ENCODE data around the gene IGLL5.

The IGLL5 gene

DNA sequence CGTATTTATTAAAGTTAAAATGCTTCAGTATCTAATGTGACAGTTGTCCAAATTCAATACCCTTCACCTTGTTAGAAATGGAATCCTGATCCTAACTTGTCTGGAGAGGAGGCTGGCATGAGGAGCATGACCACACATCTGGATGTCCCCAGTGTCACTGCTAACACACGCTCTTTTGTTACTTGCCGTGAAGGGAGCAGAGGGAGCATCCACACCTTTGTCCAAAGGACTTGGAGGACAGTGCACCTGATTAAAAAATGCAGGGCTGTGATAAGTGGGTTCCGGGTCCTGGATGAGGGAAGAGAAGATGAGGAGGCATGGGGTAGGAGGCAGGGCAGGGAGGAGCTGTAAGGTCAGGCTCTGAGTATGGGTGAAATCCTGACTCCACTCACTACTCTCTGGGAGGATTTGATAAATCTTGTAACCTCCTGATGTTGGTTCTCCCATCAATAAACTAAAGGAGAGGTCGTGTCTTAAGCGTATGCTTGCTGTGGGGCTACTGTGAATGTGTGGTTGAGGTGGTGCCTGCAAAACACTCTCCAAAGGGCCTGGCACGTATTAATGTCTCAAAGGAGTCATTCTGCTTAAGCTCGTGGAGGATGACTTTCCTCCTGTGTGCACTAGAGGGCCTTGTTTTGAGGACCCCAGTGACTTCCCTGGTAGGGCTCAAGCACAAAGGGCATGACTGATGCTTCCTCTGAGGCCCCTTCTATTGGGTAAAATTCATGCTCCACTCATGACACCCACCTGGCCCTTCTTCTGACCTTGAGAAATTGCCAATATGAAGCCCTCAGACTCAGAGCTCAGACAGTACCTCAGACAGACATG is 16.8 kb upstream of the IGLL5 start:
- Histone ChIP-seq H3K18ac (ENCODE audit: low read depth in 1 of 2, low read length in 2 of 2) (no peak overlapping the region), H3K36me3 (ENCODE audit: control insufficient read depth in 1 of 2, insufficient read depth in 2 of 2, low read depth in 1 of 2, low read length in 2 of 2) (no peaks in the 10 kb centered on the region), H3K4me1 (ENCODE audit: control insufficient read depth, insufficient read depth, low read depth, low read length) (no peaks in the 10 kb centered on the region), H2BK120ac (ENCODE audit: low read depth, low read length) (no peak overlapping the region), H3K14ac (ENCODE audit: low read length in 2 of 2) (no peak overlapping the region), H3K27me3 (ENCODE audit: control insufficient read depth in 1 of 2, insufficient read depth in 1 of 2, low read length in 2 of 2) (peaks cover 6 to 65% of the 10 kb centered on the region in 2 experiments), H3K4me2 (ENCODE audit: low read length, poor library complexity, severe bottlenecking) (no peak overlapping the region), H3K9me3 (ENCODE audit: control insufficient read depth, low read length) (no peaks in the 10 kb centered on the region), H4K8ac (ENCODE audit: low read length) (no peak overlapping the region), H3K9ac (ENCODE audit: low read length) (no peak overlapping the region), H4K91ac (ENCODE audit: low read length) (no peak overlapping the region), H2AK5ac (ENCODE audit: low read length, severe bottlenecking) (no peak overlapping the region), H2BK12ac (ENCODE audit: low read length in 2 of 2) (no peak overlapping the region), H3K4ac (ENCODE audit: low read depth in 1 of 2, low read length in 2 of 2) (no peak overlapping the region), H3K23ac (ENCODE audit: low read length in 2 of 2) (no peak overlapping the region), H3K79me1 (replicated peaks; ENCODE audit: low read length, poor library complexity, severe bottlenecking) (no peaks in the 10 kb centered on the region), H3K27ac (ENCODE audit: low read length, poor library complexity, severe bottlenecking) (no peak overlapping the region), H3K4me3 (ENCODE audit: insufficient read depth in 1 of 2, low read depth in 1 of 2, low read length in 2 of 2) (no peak overlapping the region), H2BK5ac (ENCODE audit: low read depth, low read length, poor library complexity, severe bottlenecking) (no peak overlapping the region), H2AFZ (ENCODE audit: low read depth, low read length) (no peak overlapping the region), H2BK15ac (ENCODE audit: low read depth, poor library complexity, severe bottlenecking) (no peak overlapping the region)
- WGBS: 62% methylated on average over 7 of the region's 8 CpGs
- DNase-seq: no peak

DNA sequence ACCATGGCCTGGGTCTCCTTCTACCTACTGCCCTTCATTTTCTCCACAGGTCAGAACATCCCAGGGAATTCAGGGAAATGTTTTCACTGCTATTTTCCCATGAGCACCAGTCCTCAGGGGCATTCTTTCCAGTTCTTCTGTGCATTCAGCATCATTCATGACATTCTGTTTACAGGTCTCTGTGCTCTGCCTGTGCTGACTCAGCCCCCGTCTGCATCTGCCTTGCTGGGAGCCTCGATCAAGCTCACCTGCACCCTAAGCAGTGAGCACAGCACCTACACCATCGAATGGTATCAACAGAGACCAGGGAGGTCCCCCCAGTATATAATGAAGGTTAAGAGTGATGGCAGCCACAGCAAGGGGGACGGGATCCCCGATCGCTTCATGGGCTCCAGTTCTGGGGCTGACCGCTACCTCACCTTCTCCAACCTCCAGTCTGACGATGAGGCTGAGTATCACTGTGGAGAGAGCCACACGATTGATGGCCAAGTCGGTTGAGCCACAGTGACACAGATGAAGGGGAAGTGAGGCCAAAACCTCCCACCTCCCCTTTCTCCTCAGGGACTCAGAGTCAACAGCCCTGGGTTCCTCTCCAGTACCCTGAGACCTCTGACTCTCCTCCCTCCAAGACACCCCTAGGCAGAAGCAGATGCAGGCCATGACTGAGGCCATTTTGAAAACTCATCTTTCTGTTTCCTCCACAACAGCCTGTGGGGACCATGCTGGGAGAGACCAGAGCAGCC is 15.9 kb upstream of the IGLL5 start:
- no peak overlapping the region for H2AK5ac ChIP-seq (ENCODE audit: low read length, severe bottlenecking)
- H3K36me3 ChIP-seq (ENCODE audit: control insufficient read depth in 1 of 2, insufficient read depth in 2 of 2, low read depth in 1 of 2, low read length in 2 of 2): no peaks in the 10 kb centered on the region
- peaks cover 5 to 63% of the 10 kb centered on the region in 2 experiments for H3K27me3 ChIP-seq (ENCODE audit: control insufficient read depth in 1 of 2, insufficient read depth in 1 of 2, low read length in 2 of 2)
- H3K9me3 ChIP-seq (ENCODE audit: control insufficient read depth, low read length): no peaks in the 10 kb centered on the region
- no peak for DNase-seq
- H3K23ac ChIP-seq (ENCODE audit: low read length in 2 of 2): no peak overlapping the region
- no peak overlapping the region for H2BK120ac ChIP-seq (ENCODE audit: low read depth, low read length)
- no peak overlapping the region for H2AFZ ChIP-seq (ENCODE audit: low read depth, low read length)
- H3K18ac ChIP-seq (ENCODE audit: low read depth in 1 of 2, low read length in 2 of 2): no peak overlapping the region
- no peak overlapping the region for H2BK15ac ChIP-seq (ENCODE audit: low read depth, poor library complexity, severe bottlenecking)
- H3K9ac ChIP-seq (ENCODE audit: low read length): no peak overlapping the region
- no peaks in the 10 kb centered on the region for H3K79me1 ChIP-seq (replicated peaks; ENCODE audit: low read length, poor library complexity, severe bottlenecking)
- no peak overlapping the region for H3K4me2 ChIP-seq (ENCODE audit: low read length, poor library complexity, severe bottlenecking)
- H2BK5ac ChIP-seq (ENCODE audit: low read depth, low read length, poor library complexity, severe bottlenecking): no peak overlapping the region
- no peaks in the 10 kb centered on the region for H3K4me1 ChIP-seq (ENCODE audit: control insufficient read depth, insufficient read depth, low read depth, low read length)
- no peak overlapping the region for H3K14ac ChIP-seq (ENCODE audit: low read length in 2 of 2)
- H2BK12ac ChIP-seq (ENCODE audit: low read length in 2 of 2): no peak overlapping the region
- H3K4me3 ChIP-seq (ENCODE audit: insufficient read depth in 1 of 2, low read depth in 1 of 2, low read length in 2 of 2): no peak overlapping the region
- no peak overlapping the region for H3K27ac ChIP-seq (ENCODE audit: low read length, poor library complexity, severe bottlenecking)
- no peak overlapping the region for H4K8ac ChIP-seq (ENCODE audit: low read length)
- H4K91ac ChIP-seq (ENCODE audit: low read length): no peak overlapping the region
- WGBS: 72% methylated on average over 9 of the region's 10 CpGs
- no peak overlapping the region for H3K4ac ChIP-seq (ENCODE audit: low read depth in 1 of 2, low read length in 2 of 2)

DNA sequence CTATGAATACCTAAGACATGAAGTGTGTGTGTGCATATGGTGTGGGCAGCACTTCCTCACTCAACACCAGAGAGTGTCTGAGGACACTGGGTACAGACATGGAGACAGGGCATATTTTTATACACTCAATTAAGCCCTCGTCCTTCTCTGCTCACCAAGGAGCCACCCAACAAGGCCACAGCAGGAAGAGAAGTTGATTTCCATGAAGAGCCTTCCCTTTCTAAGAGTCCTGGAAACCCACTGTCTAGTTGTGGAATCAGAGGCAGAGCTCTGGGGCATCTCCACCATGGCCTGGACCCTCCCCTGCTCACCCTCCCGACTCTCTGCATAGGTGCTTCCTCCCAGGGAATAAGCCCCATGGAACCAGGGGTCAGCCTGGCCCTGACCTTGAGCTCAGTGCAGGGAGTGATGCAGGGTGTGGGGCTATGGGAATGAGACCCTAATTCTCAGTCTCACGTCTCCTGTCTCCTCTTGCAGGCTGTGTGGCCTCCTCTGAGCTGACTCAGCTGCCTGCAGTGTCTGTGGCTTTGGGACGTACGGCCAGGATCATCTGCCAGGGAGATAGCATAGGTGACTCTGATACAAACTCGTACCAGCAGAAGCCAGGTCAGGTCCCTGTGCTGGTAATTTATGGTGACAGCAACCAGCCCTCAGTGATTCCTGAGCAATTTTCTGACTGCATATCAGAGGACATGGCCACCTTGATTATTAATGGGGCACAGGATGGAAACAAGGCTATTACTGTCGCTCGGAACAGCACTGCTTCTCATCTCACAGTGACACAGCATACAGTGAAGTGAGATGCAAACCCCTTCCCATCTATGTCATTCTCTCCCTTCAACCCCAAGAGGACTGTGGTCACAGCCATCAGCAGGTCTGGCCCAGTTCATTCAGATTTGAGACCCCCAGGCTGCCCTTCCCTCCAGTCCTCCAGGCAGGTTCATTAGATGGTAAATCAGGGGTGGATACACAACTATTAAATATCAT is 14.6 kb upstream of the IGLL5 start:
- Histone ChIP-seq H3K36me3 (ENCODE audit: control insufficient read depth in 1 of 2, insufficient read depth in 2 of 2, low read depth in 1 of 2, low read length in 2 of 2) (no peaks in the 10 kb centered on the region), H3K18ac (ENCODE audit: low read depth in 1 of 2, low read length in 2 of 2) (no peak overlapping the region), H2BK5ac (ENCODE audit: low read depth, low read length, poor library complexity, severe bottlenecking) (no peak overlapping the region), H3K79me1 (replicated peaks; ENCODE audit: low read length, poor library complexity, severe bottlenecking) (no peaks in the 10 kb centered on the region), H2BK15ac (ENCODE audit: low read depth, poor library complexity, severe bottlenecking) (no peak overlapping the region), H3K4me1 (ENCODE audit: control insufficient read depth, insufficient read depth, low read depth, low read length) (no peaks in the 10 kb centered on the region), H3K9me3 (ENCODE audit: control insufficient read depth, low read length) (no peaks in the 10 kb centered on the region), H3K9ac (ENCODE audit: low read length) (no peak overlapping the region), H3K27ac (ENCODE audit: low read length, poor library complexity, severe bottlenecking) (no peak overlapping the region), H3K27me3 (ENCODE audit: control insufficient read depth in 1 of 2, insufficient read depth in 1 of 2, low read length in 2 of 2) (peaks cover 3 to 57% of the 10 kb centered on the region in 2 experiments), H2AFZ (ENCODE audit: low read depth, low read length) (no peak overlapping the region), H3K14ac (ENCODE audit: low read length in 2 of 2) (no peak overlapping the region), H3K4ac (ENCODE audit: low read depth in 1 of 2, low read length in 2 of 2) (no peak overlapping the region), H4K8ac (ENCODE audit: low read length) (no peak overlapping the region), H3K4me2 (ENCODE audit: low read length, poor library complexity, severe bottlenecking) (no peak overlapping the region), H3K4me3 (ENCODE audit: insufficient read depth in 1 of 2, low read depth in 1 of 2, low read length in 2 of 2) (no peak overlapping the region), H2AK5ac (ENCODE audit: low read length, severe bottlenecking) (no peak overlapping the region), H2BK12ac (ENCODE audit: low read length in 2 of 2) (no peak overlapping the region), H2BK120ac (ENCODE audit: low read depth, low read length) (no peak overlapping the region), H4K91ac (ENCODE audit: low read length) (no peak overlapping the region), H3K23ac (ENCODE audit: low read length in 2 of 2) (no peak overlapping the region)
- WGBS: 44% methylated on average over 7 of the region's 8 CpGs
- no peak for DNase-seq

Measured in mesenchymal stem cell (in vitro differentiated cells and primary cell).